Heart right ventricle (tissue), 16 donors: ENCODE results near the gene ZNF652. TPM values are rescaled to one million over a fixed set of nuclear protein-coding genes. Genes with fewer than 3 reads are reported as not detected.

Source experiments
- ATAC-seq, 8 donors: fragments of 200-7000 bp; cut with Tn5 transposase; one replicate each; pipeline ENCODE4 v1.9.1; 2020; ENCODE audit warnings: mild to moderate bottlenecking in 8 of 8, moderate library complexity in 8 of 8, moderate number of reproducible peaks in 1 of 8
- DNase-seq, 2 donors: peaks; one replicate each; pipeline ENCODE4 v3.0.0-alpha.2; 2020
- H3K27ac ChIP-seq, 10 donors: fragments of 200-600 bp; sonication (generic) in 2 of 10; one replicate each; pipeline versions ENCODE4 v1.5.0 to v1.8.0; 2020 to 2022; ENCODE audit warnings: mild to moderate bottlenecking in 3 of 10
- H3K27me3 ChIP-seq, 7 donors: fragments of 200-600 bp; one replicate each; pipeline ENCODE4 v1.8.0; 2021 to 2022; ENCODE audit warnings: mild to moderate bottlenecking in 2 of 7
- H3K36me3 ChIP-seq, 9 donors: fragments of 200-600 bp; sonication (generic) in 1 of 9; one replicate each; pipeline versions ENCODE4 v1.5.0 to v1.8.0; 2020 to 2022; ENCODE audit warnings: mild to moderate bottlenecking in 2 of 9
- H3K4me1 ChIP-seq, 9 donors: fragments of 200-600 bp; sonication (generic) in 1 of 9; one replicate each; pipeline versions ENCODE4 v1.5.0 to v1.8.0; 2020 to 2022; ENCODE audit warnings: mild to moderate bottlenecking in 4 of 9
- H3K4me3 ChIP-seq, 10 donors: fragments of 200-600 bp; sonication (generic) in 2 of 10; one replicate each; pipeline versions ENCODE4 v1.5.0 to v1.8.0; 2020 to 2022; ENCODE audit warnings: mild to moderate bottlenecking in 7 of 10, moderate library complexity in 2 of 10
- H3K9me3 ChIP-seq, 11 donors: fragments of 200-600 bp in 10 of 11; sonication (generic) in 2 of 11; one replicate each; pipeline versions ENCODE4 v1.5.0 to v1.8.0; 2013 to 2022; ENCODE audit warnings: mild to moderate bottlenecking in 2 of 11, control low read depth in 1 of 11, moderate library complexity in 1 of 11
- WGBS, 2 donors: extraction: QIAGEN DNeasy Blood & Tissue Kit; methylation state at CpG; one replicate each; pipeline ENCODE4 v1.1.7; 2013; ENCODE audit warnings: inconsistent platforms in 1 of 2; 5-methylcytosine and 5-hydroxymethylcytosine counted together
- intact Hi-C, 10 donors: fragments of 100-400 bp; cut with DNase I; formaldehyde crosslinking; loops; one replicate each; pipeline versions ENCODE4 v1.11.1 to v1.14.2; 2022
- polyA plus RNA-seq, 2 donors: library from polyadenylated mRNA; stranded (reverse); fragments of 200-250 nt; gene quantifications; one replicate each; pipeline ENCODE4 v1.2.3, GENCODE V29; 2013
- total RNA-seq, 10 donors: library from RNA; stranded (reverse); fragmentation: NEBNext Ultra II Directional in 3 of 10; extraction: Animal tissue kit (Norgen Biotek cat#: 25700) in 3 of 10; gene quantifications; one replicate each; pipeline versions ENCODE4 v1.2.1 to v1.2.4, GENCODE V29; 2021 to 2023
- TF ChIP-seq, protein P1 (sequence below), 9 donors: fragments of 200-600 bp; sonication (generic) in 2 of 9; IDR thresholded peaks; one replicate each; pipeline versions ENCODE4 v1.5.0 to v1.8.0; 2021 to 2022; ENCODE audit warnings: antibody characterized with exemption in 9 of 9, mild to moderate bottlenecking in 5 of 9, moderate library complexity in 1 of 9
- donor health status: Arrhythmogenic right ventricular cardiomyopathy.
- donor health status: ischemic (EF 13 %, LVEDD 7.1; RV severe dilation, severe dysfunction).
- donor health status: healthy with polysubstance abuse.
- donor health status: DM: no; HTN: yes; CAD: no.
- donor health status: DM: no; HTN: no; CAD: no.
- donor health status: ischemic (EF 25% LVEDD 6.9; RV normal size, moderate dysfunction).
- donor health status: ischemic (EF 25% LVEDD 5.7; RV mildly dilated, moderate dysfunction).
- donor health status: healthy.
- donor health status: DM: yes; HTN: yes; CAD: no.
- donor health status: Ischemic cardiomyopathy.
- donor health status: ischemic (EF 35%, LVEDD 5.7; RV mildly dilated, moderate dysfunction).
- donor health status: nonischemic (EF 11% LVEDD 7.7; RV severe dilation, severe dysfunction).
- donor health status: DM: yes; HTN: yes; CAD: no.
- donor health status: PGD.
- donor health status: ischemic (EF 29% LVEDD 5.4; RV normal size, mild dysfunction).
- donor health status: nonischemic (EF 23%, LVEDD 6.1; RV moderate dilation, normal function).

Gene ZNF652
- total and polyA plus RNA-seq, 12 donors: 5.2 to 35.6 (median 19.6) TPM

DNA sequence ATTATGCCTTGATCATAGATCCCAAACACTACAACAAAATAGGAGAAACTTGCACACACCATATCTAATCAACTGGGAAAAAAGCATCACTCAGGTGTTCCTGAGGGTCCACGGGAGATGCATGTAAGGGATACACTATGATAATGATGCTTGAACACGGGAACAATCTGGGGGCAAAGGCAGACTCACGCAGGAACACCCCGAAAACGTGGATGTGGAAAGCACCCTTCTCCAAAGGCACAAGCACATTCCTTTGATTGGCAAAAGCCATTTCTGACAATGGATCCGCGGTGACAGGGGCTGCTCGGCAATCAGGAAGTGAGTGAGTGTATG is 1.3 kb downstream of the ZNF652 start:
- ATAC-seq: no peak
- no peak for DNase-seq
- intact Hi-C loops: loop anchor here in 4 of 10 donors (5.0 to 10.0 kb wide), 2 partner anchors 43 to 46 kb away; no protein-coding TSS in a partner anchor
- H3K36me3 ChIP-seq: no peaks in the 10 kb centered on the region
- H3K27me3 ChIP-seq: no peaks in the 10 kb centered on the region
- H3K9me3 ChIP-seq: no peaks in the 10 kb centered on the region
- peaks cover 0 to 49% (median 36%) of the 10 kb centered on the region in 9 donors for H3K4me1 ChIP-seq
- WGBS, 2 donors: 5 to 10% methylated on average over 8 of the region's 8 CpGs
- H3K4me3 ChIP-seq: peak overlapping the region; percentile 82 to 100 (median 94)
- H3K27ac ChIP-seq: peak overlapping the region in 5 of 10 donors; percentile 80 to 95 (median 91)
- TF ChIP-seq, protein P1, sequence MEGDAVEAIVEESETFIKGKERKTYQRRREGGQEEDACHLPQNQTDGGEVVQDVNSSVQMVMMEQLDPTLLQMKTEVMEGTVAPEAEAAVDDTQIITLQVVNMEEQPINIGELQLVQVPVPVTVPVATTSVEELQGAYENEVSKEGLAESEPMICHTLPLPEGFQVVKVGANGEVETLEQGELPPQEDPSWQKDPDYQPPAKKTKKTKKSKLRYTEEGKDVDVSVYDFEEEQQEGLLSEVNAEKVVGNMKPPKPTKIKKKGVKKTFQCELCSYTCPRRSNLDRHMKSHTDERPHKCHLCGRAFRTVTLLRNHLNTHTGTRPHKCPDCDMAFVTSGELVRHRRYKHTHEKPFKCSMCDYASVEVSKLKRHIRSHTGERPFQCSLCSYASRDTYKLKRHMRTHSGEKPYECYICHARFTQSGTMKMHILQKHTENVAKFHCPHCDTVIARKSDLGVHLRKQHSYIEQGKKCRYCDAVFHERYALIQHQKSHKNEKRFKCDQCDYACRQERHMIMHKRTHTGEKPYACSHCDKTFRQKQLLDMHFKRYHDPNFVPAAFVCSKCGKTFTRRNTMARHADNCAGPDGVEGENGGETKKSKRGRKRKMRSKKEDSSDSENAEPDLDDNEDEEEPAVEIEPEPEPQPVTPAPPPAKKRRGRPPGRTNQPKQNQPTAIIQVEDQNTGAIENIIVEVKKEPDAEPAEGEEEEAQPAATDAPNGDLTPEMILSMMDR (IDR thresholded peaks at IDR 0.05): no peak

DNA sequence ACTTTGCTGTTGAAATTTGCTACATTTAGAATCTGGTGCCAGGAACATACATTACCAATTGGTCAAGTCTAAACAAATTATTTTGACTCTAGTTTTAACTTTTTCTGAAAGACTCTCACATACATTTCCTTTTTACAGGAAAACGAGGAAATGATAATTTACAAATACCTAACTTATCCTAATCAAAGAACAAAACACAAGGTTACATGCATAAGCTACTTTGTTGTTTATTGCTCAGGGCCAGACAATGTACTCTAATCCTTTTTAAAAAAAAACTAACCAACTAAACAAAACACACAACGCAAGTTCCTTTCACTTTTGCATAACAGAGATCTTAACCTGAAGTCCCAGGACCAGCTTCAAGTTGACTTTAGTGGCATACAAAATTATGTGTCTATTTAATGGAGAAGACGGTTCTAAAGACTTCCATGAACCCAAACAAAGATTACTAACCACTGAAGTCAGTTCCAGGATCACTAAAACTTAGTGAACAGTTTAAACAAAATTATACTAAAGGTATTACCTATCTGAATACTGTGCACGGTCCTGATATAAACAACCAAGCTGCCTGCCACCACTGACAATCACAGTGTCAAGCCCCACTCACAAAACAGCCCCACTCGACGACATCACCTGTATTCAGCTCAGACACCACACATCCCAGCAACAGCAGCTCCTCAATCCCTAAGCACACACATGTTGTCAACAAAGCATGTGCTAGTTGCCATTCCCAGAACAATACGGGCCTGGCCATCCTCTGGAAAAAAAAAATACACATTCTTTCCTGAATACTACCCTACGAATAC is 1.9 kb downstream of the ZNF652 start:
- H3K36me3 ChIP-seq: no peaks in the 10 kb centered on the region
- H3K9me3 ChIP-seq: no peaks in the 10 kb centered on the region
- intact Hi-C loops: loop anchor here in 5 of 10 donors (5.0 to 10.0 kb wide), 2 partner anchors 43 to 45 kb away; no protein-coding TSS in a partner anchor
- H3K4me1 ChIP-seq: peaks cover 0 to 49% (median 36%) of the 10 kb centered on the region in 9 donors
- peak overlapping the region in 2 of 10 donors; percentile 80 to 95 for H3K27ac ChIP-seq
- DNase-seq (no peak), ATAC-seq (no peak)
- TF ChIP-seq, protein P1 (IDR thresholded peaks at IDR 0.05): no peak
- peak overlapping the region in 9 of 10 donors; percentile 82 to 100 (median 94) for H3K4me3 ChIP-seq
- H3K27me3 ChIP-seq: no peaks in the 10 kb centered on the region
- WGBS, 2 donors: 33 to 37% methylated on average over 8 of the region's 8 CpGs

DNA sequence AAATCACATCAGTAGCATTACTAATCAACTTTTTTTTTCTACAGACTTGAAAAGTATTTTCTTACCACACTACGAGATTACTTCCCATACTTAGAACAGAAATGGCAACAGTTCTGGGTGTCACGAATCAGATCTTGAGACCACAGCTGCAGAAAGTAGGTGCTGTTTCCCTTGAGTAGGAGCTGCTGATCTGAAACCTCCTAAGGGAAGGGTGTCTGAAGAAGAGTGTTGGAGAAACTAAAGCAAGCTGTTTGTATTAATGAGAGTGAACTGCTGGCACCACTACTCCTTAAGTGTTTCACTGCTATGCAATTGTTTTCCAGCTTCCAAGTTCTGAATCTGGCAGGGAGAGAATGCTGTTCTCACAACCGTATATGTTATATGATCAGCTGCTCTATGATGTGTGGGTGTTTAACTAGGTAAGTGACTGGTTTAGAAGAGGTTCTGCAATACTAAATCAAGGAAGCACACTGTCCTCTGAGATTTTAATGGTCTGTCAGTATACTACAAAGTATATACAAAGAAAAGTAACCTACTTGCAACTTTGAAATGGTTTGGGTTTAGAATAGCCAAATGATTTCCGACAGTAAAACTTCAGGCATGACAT is 3.3 kb downstream of the ZNF652 start:
- TF ChIP-seq, protein P1 (IDR thresholded peaks at IDR 0.05): no peak
- peaks cover 0 to 49% (median 36%) of the 10 kb centered on the region in 9 donors for H3K4me1 ChIP-seq
- intact Hi-C loops: loop anchor here in 1 of 10 donors (5.0 kb wide), 1 partner anchor 41 kb away; no protein-coding TSS in a partner anchor
- no peak for DNase-seq
- peak overlapping the region in 1 of 10 donors; percentile 29 for H3K27ac ChIP-seq
- WGBS, 2 donors: 54 to 64% methylated on average over 4 of the region's 4 CpGs
- ATAC-seq: no peak
- no peaks in the 10 kb centered on the region for H3K36me3 ChIP-seq
- no peaks in the 10 kb centered on the region for H3K9me3 ChIP-seq
- H3K4me3 ChIP-seq: no peak overlapping the region
- H3K27me3 ChIP-seq: no peaks in the 10 kb centered on the region

DNA sequence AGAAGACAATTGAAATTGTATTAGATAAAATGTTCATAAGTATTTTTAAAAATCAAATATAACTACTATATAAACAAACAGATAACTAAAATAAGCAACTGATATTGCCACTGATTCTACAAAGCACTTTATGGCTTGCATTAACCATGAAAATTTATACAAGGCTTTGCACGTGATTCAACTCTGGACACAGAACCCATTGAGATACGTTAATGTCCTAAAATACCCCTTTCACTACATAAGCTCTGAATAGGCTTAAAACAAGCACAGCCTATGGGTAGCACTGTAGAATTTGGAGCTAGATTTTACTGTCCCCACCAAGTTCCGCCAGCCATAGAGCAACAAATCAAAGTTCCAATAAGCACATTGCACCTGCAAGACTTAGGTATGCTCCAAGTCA is 4.5 kb downstream of the ZNF652 start:
- 79 to 81% methylated on average over 3 of the region's 3 CpGs for WGBS, 2 donors
- ATAC-seq: no peak
- Histone ChIP-seq H3K27me3 (no peaks in the 10 kb centered on the region), H3K9me3 (no peaks in the 10 kb centered on the region), H3K36me3 (no peaks in the 10 kb centered on the region), H3K4me1 (peaks cover 0 to 53% (median 34%) of the 10 kb centered on the region in 9 donors), H3K27ac (no peak overlapping the region), H3K4me3 (no peak overlapping the region)
- intact Hi-C loops: loop anchor here in 1 of 10 donors (5.0 kb wide), 1 partner anchor 40 kb away; no protein-coding TSS in a partner anchor
- TF ChIP-seq, protein P1 (IDR thresholded peaks at IDR 0.05): no peak
- DNase-seq: no peak
